GM18517 (cell line): ENCODE data around the gene EXD1.
"Not testable (repeated sequence)": the region's sequence is repeated elsewhere in the genome, so short reads cannot be mapped to it uniquely, and the experiment has no call there.

Experiments used
- ATAC-seq: cut with Tn5 transposase; IDR thresholded peaks from one replicate; pipeline ENCODE4 v1.9.1; 2021; ENCODE audit warnings: mild to moderate bottlenecking, moderate library complexity; ENCODE audit not compliant: unreplicated experiment

Gene EXD1

GRCh38 chr15:41230650-41231421, at the start of gene EXD1, which contains the start of gene CHP1:
TSS of gene EXD1 (minus strand) at chr15:41230757. CDS start at chr15:41226575, 4,182 bp downstream.
TSS of gene CHP1 (plus strand) at chr15:41231268. CDS start at chr15:41231383, 115 bp downstream.
- peak; percentile 92 for ATAC-seq

- ATAC-seq: no peak
Observed at GRCh38 chr15:41279535-41280283, 49.2 kb upstream of the EXD1 start.

- no peak for ATAC-seq
Observed at GRCh38 chr15:41278319-41278718, 47.8 kb upstream of the EXD1 start.

GRCh38 chr15:41276831-41277230, 46.3 kb upstream of the EXD1 start:
- ATAC-seq: no peak

- ATAC-seq: no peak
Observed at GRCh38 chr15:41269887-41270286, 39.3 kb upstream of the EXD1 start.

GRCh38 chr15:41263891-41264351, 33.4 kb upstream of the EXD1 start:
- ATAC-seq: no peak

GRCh38 chr15:41262571-41262970, 32.0 kb upstream of the EXD1 start:
- no peak for ATAC-seq

GRCh38 chr15:41260924-41261323, 30.4 kb upstream of the EXD1 start:
- not testable (repeated sequence) for ATAC-seq

GRCh38 chr15:41259546-41260189, 29.1 kb upstream of the EXD1 start:
- no peak for ATAC-seq

GRCh38 chr15:41258750-41259471, 28.4 kb upstream of the EXD1 start:
- no peak for ATAC-seq

GRCh38 chr15:41256577-41257038, 26.1 kb upstream of the EXD1 start:
- ATAC-seq: no peak

- ATAC-seq: no peak
Observed at GRCh38 chr15:41256103-41256502, 25.5 kb upstream of the EXD1 start.

GRCh38 chr15:41254560-41254959, 24.0 kb upstream of the EXD1 start:
- ATAC-seq: no peak

GRCh38 chr15:41251411-41251810, 20.9 kb upstream of the EXD1 start:
- no peak for ATAC-seq

- ATAC-seq: not testable (repeated sequence)
Observed at GRCh38 chr15:41250745-41251144, 20.2 kb upstream of the EXD1 start.

GRCh38 chr15:41241221-41241964, 10.8 kb upstream of the EXD1 start:
- no peak for ATAC-seq

- ATAC-seq: no peak
Observed at GRCh38 chr15:41238100-41238499, 7.5 kb upstream of the EXD1 start.

- ATAC-seq: no peak
Observed at GRCh38 chr15:41235929-41236328, 5.4 kb upstream of the EXD1 start.

GRCh38 chr15:41235228-41235627, 4.7 kb upstream of the EXD1 start:
- ATAC-seq: not testable (repeated sequence)

GRCh38 chr15:41233367-41233771, 2.8 kb upstream of the EXD1 start:
- no peak for ATAC-seq
